A549 (cell line): ENCODE measurements around the gene ERP29. TPM values are rescaled to one million over a fixed set of nuclear protein-coding genes. Genes with fewer than 3 reads are reported as not detected.

ENCODE experiments used
- ATAC-seq, 2 experiments: fragments of 200-7000 bp in 1 of 2; fragments of >200 bp in 1 of 2; cut with Nextera tagmentation in 1 of 2; cut with Tn5 transposase in 1 of 2; 3 replicates each; pipeline versions ENCODE4 v1.8.0 to v1.9.1; 2018 to 2020; ENCODE audit warnings: mild to moderate bottlenecking in 1 of 2, moderate library complexity in 1 of 2
- CTCF ChIA-PET: fragments of 300-600 bp; sonication (Branson Sonifier 250); formaldehyde crosslinking; extraction: SDS; loops from one replicate; lab custom pipeline; 2021; ENCODE audit warnings: antibody characterized with exemption, inconsistent platforms; lab: Yijun Ruan, JAX
- POLR2A ChIA-PET: fragments of 350-600 bp; formaldehyde crosslinking; extraction: SDS; loops from one replicate; lab custom pipeline; 2021; ENCODE audit warnings: antibody characterized with exemption, inconsistent platforms; lab: Yijun Ruan, JAX
- DNase-seq, 2 experiments: peaks; one replicate each; pipeline versions ENCODE4 v3.0.0 to v3.0.0-alpha.2; 2011 to 2016; ENCODE audit warnings: low read depth in 1 of 2, low spot score in 1 of 2
- FAIRE-seq: peaks from 2 replicates; lab custom pipeline; 2011; peaks lifted over from hg19 to GRCh38; lab: Jason Lieb, UNC
- H3K27ac ChIP-seq, 2 experiments: fragments of >200 bp; sonication (Bioruptor Twin); formaldehyde crosslinking; 3 replicates each; pipeline ENCODE4 v1.5.1; 2016 to 2017
- H3K4me1 ChIP-seq: fragments of >200 bp; sonication (Bioruptor Twin); formaldehyde crosslinking; 3 replicates; pipeline ENCODE4 v1.6.1; 2016
- H3K4me2 ChIP-seq: fragments of >200 bp; sonication (Bioruptor Twin); formaldehyde crosslinking; 3 replicates; pipeline ENCODE4 v1.6.1; 2016
- H3K4me3 ChIP-seq: fragments of >200 bp; sonication (Bioruptor Twin); formaldehyde crosslinking; 3 replicates; pipeline ENCODE4 v1.5.1; 2016
- H3K9me3 ChIP-seq: fragments of >200 bp; sonication (Bioruptor Twin); formaldehyde crosslinking; 3 replicates; pipeline ENCODE4 v1.6.1; 2016
- CHD2 ChIP-seq: fragments of 150-350 bp; IDR thresholded peaks from 2 replicates; pipeline ENCODE4 v1.6.1; 2014; ENCODE audit warnings: low read length; ENCODE audit not compliant: partially characterized antibody
- EHF ChIP-seq: fragments of 250-450 bp; sonication (Bioruptor Pico); IDR thresholded peaks from 2 replicates; pipeline ENCODE4 v1.5.0; 2020; ENCODE audit warnings: mild to moderate bottlenecking
- EHMT2 ChIP-seq: fragments of 200-600 bp; sonication (generic); IDR thresholded peaks from 2 replicates; pipeline ENCODE4 v1.6.1; 2016; ENCODE audit warnings: antibody characterized with exemption, low read depth, mild to moderate bottlenecking, moderate library complexity
- EP300 ChIP-seq, 2 experiments: fragments of >200 bp; sonication (Bioruptor Twin); formaldehyde crosslinking; IDR thresholded peaks; 2 replicates in 1 of 2; 3 replicates in 1 of 2; pipeline ENCODE4 v1.6.1; 2016 to 2017
- ESRRA ChIP-seq: fragments of 150-350 bp; IDR thresholded peaks from 2 replicates; pipeline ENCODE4 v1.6.1; 2014; ENCODE audit warnings: mild to moderate bottlenecking, low read length, borderline replicate concordance
- GATA3 ChIP-seq: IDR thresholded peaks from 2 replicates; pipeline ENCODE4 v1.6.1; 2012; ENCODE audit warnings: borderline replicate concordance
- HES2 ChIP-seq: fragments of >200 bp; sonication (Bioruptor Twin); formaldehyde crosslinking; IDR thresholded peaks from 2 replicates; pipeline ENCODE4 v1.6.1; 2016
- HOXA7 ChIP-seq: fragments of 250-450 bp; sonication (Bioruptor Pico); IDR thresholded peaks from 2 replicates; pipeline ENCODE4 v1.5.0; 2020; ENCODE audit warnings: mild to moderate bottlenecking, moderate library complexity
- HOXB5 ChIP-seq: fragments of 250-450 bp; sonication (Bioruptor Pico); IDR thresholded peaks from 2 replicates; pipeline ENCODE4 v1.5.0; 2020; ENCODE audit warnings: mild to moderate bottlenecking, moderate library complexity
- JUNB ChIP-seq: fragments of >200 bp; sonication (Bioruptor Twin); formaldehyde crosslinking; IDR thresholded peaks from 2 replicates; pipeline ENCODE4 v1.6.1; 2016
- KDM5A ChIP-seq: fragments of 200-600 bp; sonication (generic); IDR thresholded peaks from 2 replicates; pipeline ENCODE4 v1.6.1; 2016; ENCODE audit warnings: antibody characterized with exemption, mild to moderate bottlenecking
- MYC ChIP-seq: IDR thresholded peaks from 2 replicates; pipeline ENCODE4 v1.6.1; 2012; ENCODE audit warnings: mild to moderate bottlenecking, inconsistent platforms, low read length, improper control_type of control experiment, borderline replicate concordance
- NR3C1 ChIP-seq: fragments of >200 bp; sonication (Bioruptor Twin); formaldehyde crosslinking; IDR thresholded peaks from 3 replicates; pipeline ENCODE4 v1.6.1; 2017
- PHF8 ChIP-seq: fragments of 200-600 bp; sonication (generic); IDR thresholded peaks from 2 replicates; pipeline ENCODE4 v1.6.1; 2016; ENCODE audit warnings: low read depth, mild to moderate bottlenecking, antibody characterized with exemption, moderate library complexity, borderline replicate concordance
- POLR2A ChIP-seq: IDR thresholded peaks from 2 replicates; pipeline ENCODE4 v1.6.1; 2012; ENCODE audit warnings: mild to moderate bottlenecking, low read length
- RARB ChIP-seq: fragments of 250-450 bp; sonication (Bioruptor Pico); IDR thresholded peaks from 2 replicates; pipeline ENCODE4 v1.8.0; 2021; ENCODE audit warnings: mild to moderate bottlenecking, moderate library complexity
- RCOR1 ChIP-seq: fragments of 150-350 bp; IDR thresholded peaks from 2 replicates; pipeline ENCODE4 v1.6.1; 2014; ENCODE audit warnings: antibody characterized with exemption, low read length, low read depth
- RFX5 ChIP-seq: fragments of 450-650 bp; IDR thresholded peaks from 2 replicates; pipeline ENCODE4 v1.7.1; 2014; ENCODE audit warnings: antibody characterized with exemption, mild to moderate bottlenecking, moderate library complexity
- SREBF2 ChIP-seq: fragments of 450-650 bp; IDR thresholded peaks from 2 replicates; pipeline ENCODE4 v1.6.1; 2014; ENCODE audit warnings: mild to moderate bottlenecking, moderate library complexity
- TFCP2L1 ChIP-seq: fragments of 250-450 bp; sonication (Bioruptor Pico); IDR thresholded peaks from 2 replicates; pipeline ENCODE4 v1.5.0; 2021; ENCODE audit warnings: mild to moderate bottlenecking
- ZNF302 ChIP-seq: fragments of 250-450 bp; sonication (Bioruptor Pico); IDR thresholded peaks from 2 replicates; pipeline ENCODE4 v1.9.0; 2021; ENCODE audit warnings: inconsistent platforms, mild to moderate bottlenecking, moderate library complexity
- WGBS: methylation state at CpG from one replicate; pipeline ENCODE4 v1.1.6; 2017; ENCODE audit errors: missing lambda C conversion rate; 5-methylcytosine and 5-hydroxymethylcytosine counted together
- polyA plus RNA-seq, 4 experiments: library from polyadenylated mRNA; depleted of rRNA in 3 of 4; stranded (reverse); fragments of >200 nt; fragmentation: RNase III in 1 of 4; extraction: RNeasy Plus Mini Kit Qiagen cat#74134 plus additional on column Dnase treatment in 1 of 4; gene quantifications; 2 replicates in 3 of 4; 3 replicates in 1 of 4; pipeline ENCODE4 v1.2.3, GENCODE V29; 2011 to 2017
- TF ChIP-seq, protein P1 (sequence below): fragments of 150-350 bp; IDR thresholded peaks from 2 replicates; pipeline ENCODE4 v1.6.1; 2014; ENCODE audit warnings: low read depth, mild to moderate bottlenecking, low read length
- TF ChIP-seq, protein P2 (sequence below): fragments of 250-450 bp; sonication (Bioruptor Pico); IDR thresholded peaks from 2 replicates; pipeline ENCODE4 v1.5.0; 2021; ENCODE audit warnings: mild to moderate bottlenecking, moderate library complexity, borderline replicate concordance

ERP29 gene
- polyA plus RNA-seq, 2 of the 4 experiments (the other 2 are of a cell fraction) = 115 to 157 TPM

DNA sequence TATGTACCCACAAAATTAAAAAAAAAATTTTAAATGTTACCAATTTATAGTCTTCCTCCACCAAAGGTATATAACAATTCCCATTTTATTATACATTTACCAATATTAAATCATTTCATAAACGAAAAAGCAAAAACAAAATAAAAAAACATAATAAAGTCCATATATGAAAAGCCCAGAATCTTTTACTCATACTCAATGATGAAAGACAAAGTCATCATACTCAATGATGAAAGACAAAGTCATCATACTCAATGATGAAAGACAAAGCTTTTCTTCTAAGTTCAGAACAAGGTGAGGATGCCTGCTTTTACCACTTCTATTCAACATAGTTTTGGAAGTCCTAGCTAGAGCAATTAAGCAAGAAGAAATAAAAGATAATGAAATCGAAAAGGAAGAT is 28.4 kb upstream of the ERP29 start (continued):
- TF ChIP-seq CHD2 (no peak), PHF8 (no peak), EHMT2 (no peak), MYC (no peak), EP300 (IDR thresholded peaks at IDR 0.05) (no peak), KDM5A (no peak)
- TF ChIP-seq, protein P1, sequence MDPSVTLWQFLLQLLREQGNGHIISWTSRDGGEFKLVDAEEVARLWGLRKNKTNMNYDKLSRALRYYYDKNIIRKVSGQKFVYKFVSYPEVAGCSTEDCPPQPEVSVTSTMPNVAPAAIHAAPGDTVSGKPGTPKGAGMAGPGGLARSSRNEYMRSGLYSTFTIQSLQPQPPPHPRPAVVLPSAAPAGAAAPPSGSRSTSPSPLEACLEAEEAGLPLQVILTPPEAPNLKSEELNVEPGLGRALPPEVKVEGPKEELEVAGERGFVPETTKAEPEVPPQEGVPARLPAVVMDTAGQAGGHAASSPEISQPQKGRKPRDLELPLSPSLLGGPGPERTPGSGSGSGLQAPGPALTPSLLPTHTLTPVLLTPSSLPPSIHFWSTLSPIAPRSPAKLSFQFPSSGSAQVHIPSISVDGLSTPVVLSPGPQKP = no peak
- TF ChIP-seq, all 56 proteins: peak for 0

GRCh38 chr12:111991535-111991934 is 21.7 kb upstream of the ERP29 start:
- FAIRE-seq (no peak), ATAC-seq (no peak), DNase-seq (no peak)
- CTCF ChIA-PET = interaction anchor here (0.6 to 0.9 kb wide), 2 partner anchors 25 to 240 kb away, joined by 3 read pairs; no protein-coding TSS in a partner anchor
- H3K4me2 ChIP-seq = no peak overlapping the region
- POLR2A ChIA-PET = interaction anchor here (0.9 kb wide), 1 partner anchor 21 kb away, joined by 3 read pairs; the partner anchor contains the start of gene TMEM116
- no peak overlapping the region for H3K27ac ChIP-seq
- no peak for TF ChIP-seq HES2
- TF ChIP-seq HOXB5 (CRISPR knock-in tag) = no peak
- TF ChIP-seq ZNF302 (CRISPR knock-in tag) = no peak
- TF ChIP-seq JUNB = no peak
- TF ChIP-seq EP300 (IDR thresholded peaks at IDR 0.05) = no peak
- no peak for TF ChIP-seq GATA3
- no peak for TF ChIP-seq ESRRA
- TF ChIP-seq MYC = no peak
- no peak for TF ChIP-seq TFCP2L1 (CRISPR knock-in tag)
- TF ChIP-seq KDM5A = no peak
- H3K4me3 ChIP-seq = no peak overlapping the region
- no peaks in the 10 kb centered on the region for H3K4me1 ChIP-seq
- H3K9me3 ChIP-seq = no peaks in the 10 kb centered on the region
- WGBS = 83% methylated on average over 2 of the region's 2 CpGs

GRCh38 chr12:111991946-111992345 is 21.3 kb upstream of the ERP29 start:
- no peaks in the 10 kb centered on the region for H3K4me1 ChIP-seq
- ATAC-seq (no peak; a peak in 1 of 6 replicates), DNase-seq (no peak), FAIRE-seq (no peak)
- H3K27ac ChIP-seq = no peak overlapping the region
- CTCF ChIA-PET = interaction anchor here (0.6 to 0.9 kb wide), 2 partner anchors 25 to 239 kb away, joined by 3 read pairs; no protein-coding TSS in a partner anchor
- WGBS = 91% methylated on average over 4 of the region's 4 CpGs
- POLR2A ChIA-PET = no interaction called here
- TF ChIP-seq, protein P2, sequence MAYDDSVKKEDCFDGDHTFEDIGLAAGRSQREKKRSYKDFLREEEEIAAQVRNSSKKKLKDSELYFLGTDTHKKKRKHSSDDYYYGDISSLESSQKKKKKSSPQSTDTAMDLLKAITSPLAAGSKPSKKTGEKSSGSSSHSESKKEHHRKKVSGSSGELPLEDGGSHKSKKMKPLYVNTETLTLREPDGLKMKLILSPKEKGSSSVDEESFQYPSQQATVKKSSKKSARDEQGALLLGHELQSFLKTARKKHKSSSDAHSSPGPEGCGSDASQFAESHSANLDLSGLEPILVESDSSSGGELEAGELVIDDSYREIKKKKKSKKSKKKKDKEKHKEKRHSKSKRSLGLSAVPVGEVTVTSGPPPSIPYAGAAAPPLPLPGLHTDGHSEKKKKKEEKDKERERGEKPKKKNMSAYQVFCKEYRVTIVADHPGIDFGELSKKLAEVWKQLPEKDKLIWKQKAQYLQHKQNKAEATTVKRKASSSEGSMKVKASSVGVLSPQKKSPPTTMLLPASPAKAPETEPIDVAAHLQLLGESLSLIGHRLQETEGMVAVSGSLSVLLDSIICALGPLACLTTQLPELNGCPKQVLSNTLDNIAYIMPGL (CRISPR knock-in tag) = no peak
- TF ChIP-seq RARB (no peak), RFX5 (no peak), HOXA7 (CRISPR knock-in tag) (no peak), JUNB (no peak), SREBF2 (no peak), EHMT2 (no peak), TFCP2L1 (CRISPR knock-in tag) (no peak), POLR2A (no peak), NR3C1 (no peak), RCOR1 (no peak), EHF (no peak)
- H3K9me3 ChIP-seq = no peaks in the 10 kb centered on the region
- no peak overlapping the region for H3K4me3 ChIP-seq
- no peak overlapping the region for H3K4me2 ChIP-seq
